Fibroblast of skin of right quadriceps (primary cell): ENCODE measurements around the gene FBXO34.

Experiments
- DNase-seq: peaks from one replicate; pipeline ENCODE4 v3.0.0-alpha.2; 2013

Gene FBXO34

GRCh38 chr14:55387121-55387520 is 115.9 kb downstream of the FBXO34 start:
- no peak for DNase-seq

GRCh38 chr14:55388160-55388559 is 116.9 kb downstream of the FBXO34 start:
- DNase-seq, result peak; percentile 64

- peak; percentile 65 for DNase-seq
These were observed 118.1 kb downstream of the FBXO34 start for GRCh38 chr14:55389330-55389729.

GRCh38 chr14:55398679-55399078 is 127.5 kb downstream of the FBXO34 start:
- DNase-seq, result peak; percentile 96

GRCh38 chr14:55399183-55399582 is 128.0 kb downstream of the FBXO34 start:
- DNase-seq, result no peak

- no peak for DNase-seq
These were observed 128.6 kb downstream of the FBXO34 start for GRCh38 chr14:55399852-55400251.

- no peak for DNase-seq
These were observed 130.5 kb downstream of the FBXO34 start for GRCh38 chr14:55401751-55402150.
